ENCODE results near the gene EIPR1. TPM values are rescaled to one million over a fixed set of nuclear protein-coding genes. Genes with fewer than 3 reads are reported as not detected.

EIPR1 gene
- total RNA-seq, 2 experiments from 2014 or later: 33.6 to 35.1 TPM

DNA sequence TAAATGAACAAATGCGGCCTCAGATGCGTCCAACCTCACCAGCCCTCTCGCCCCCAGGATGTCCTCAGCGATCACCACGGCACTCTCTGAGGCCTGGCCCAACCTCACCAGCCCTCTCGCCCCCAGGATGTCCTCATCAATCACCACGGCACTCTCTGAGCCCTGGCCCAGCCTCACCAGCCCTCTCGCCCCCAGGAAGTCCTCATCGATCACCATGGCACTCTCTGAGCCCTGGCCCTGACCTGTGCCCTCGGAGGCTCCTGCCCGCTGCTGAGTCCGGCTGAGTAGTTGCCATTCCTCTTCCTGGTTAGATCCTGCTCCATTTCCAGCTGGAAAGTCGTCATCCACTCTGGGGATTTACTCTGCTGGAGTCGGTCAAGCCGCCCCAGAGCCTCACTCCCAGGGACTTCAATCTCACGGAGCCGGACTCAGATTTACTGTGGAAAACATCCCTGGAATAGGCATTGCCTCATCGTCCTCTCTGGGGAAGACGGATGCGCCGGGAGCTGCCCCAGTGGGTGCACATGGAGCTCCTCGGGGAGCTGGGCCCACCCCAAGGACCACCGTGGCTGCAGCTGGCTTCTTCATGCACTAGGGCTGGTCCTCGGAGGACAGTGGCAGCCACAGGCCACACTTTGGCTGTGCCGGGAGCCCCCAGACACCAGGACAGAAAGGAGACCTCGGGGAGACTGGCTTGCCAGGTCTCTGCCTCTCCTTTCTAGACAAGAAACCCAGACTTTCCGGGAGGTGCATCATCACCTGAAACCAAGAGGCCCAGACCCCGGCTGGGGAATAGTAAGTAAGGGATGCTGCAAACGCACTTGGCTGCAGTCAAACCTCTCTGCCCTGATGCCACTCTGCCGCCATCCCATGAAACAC lies 230.6 kb downstream of the EIPR1 start:
- no peaks in the 10 kb centered on the region for H3K27me3 Mint-ChIP-seq (ENCODE audit: low read depth)
- peaks cover 11% of the 10 kb centered on the region for H3K9me3 Mint-ChIP-seq
- H3K36me3 Mint-ChIP-seq (ENCODE audit: low read depth): peaks cover 15% of the 10 kb centered on the region
- intact Hi-C loops (cut with micrococcal nuclease): no loop called here
- H3K27ac Mint-ChIP-seq: no peak overlapping the region
- CTCF ChIA-PET: no interaction called here
- no peaks in the 10 kb centered on the region for H3K4me1 Mint-ChIP-seq (ENCODE audit: low read depth)
- no peak overlapping the region for H3K4me3 Mint-ChIP-seq
- DNase-seq: no peak

GRCh38 chr2:3146175-3146574 lies 231.4 kb downstream of the EIPR1 start:
- DNase-seq: no peak
- Mint-ChIP-seq H3K4me3 (no peak overlapping the region), H3K9me3 (peaks cover 4% of the 10 kb centered on the region), H3K27ac (no peak overlapping the region), H3K4me1 (ENCODE audit: low read depth) (no peaks in the 10 kb centered on the region), H3K36me3 (ENCODE audit: low read depth) (peaks cover 7% of the 10 kb centered on the region), H3K27me3 (ENCODE audit: low read depth) (no peaks in the 10 kb centered on the region)
- CTCF ChIA-PET: no interaction called here
- intact Hi-C loops (cut with micrococcal nuclease): no loop called here

DNA sequence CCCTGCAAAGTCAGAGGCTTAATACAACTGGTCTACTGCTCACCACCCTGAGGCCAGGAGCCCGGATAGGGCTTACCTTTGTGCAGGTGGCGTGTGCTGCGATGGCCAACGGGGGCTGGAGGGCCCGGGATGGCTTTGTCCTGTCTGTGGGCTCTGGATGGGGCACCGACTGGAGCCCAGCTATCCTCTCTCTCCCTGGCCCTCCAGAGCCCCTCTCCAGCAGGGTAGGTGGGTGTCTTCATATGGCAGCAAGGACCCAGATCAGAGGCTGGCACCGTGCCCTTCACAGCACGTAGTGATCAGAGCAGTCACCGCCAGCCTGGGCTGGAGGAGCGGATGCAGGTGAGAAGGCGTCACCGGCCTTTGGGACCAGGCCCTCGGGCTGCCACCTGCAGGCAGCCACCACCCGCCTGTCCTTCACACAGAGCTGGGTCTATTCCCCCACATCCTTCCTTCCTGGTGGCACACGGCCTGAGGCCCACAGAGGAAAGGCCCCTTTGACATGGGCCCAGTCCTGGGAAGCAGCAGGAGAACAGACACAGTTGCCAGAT lies 232.1 kb downstream of the EIPR1 start:
- H3K4me1 Mint-ChIP-seq (ENCODE audit: low read depth): no peaks in the 10 kb centered on the region
- no peaks in the 10 kb centered on the region for H3K9me3 Mint-ChIP-seq
- peak overlapping the region; percentile 18 for H3K27ac Mint-ChIP-seq
- no peak overlapping the region for H3K4me3 Mint-ChIP-seq
- CTCF ChIA-PET: no interaction called here
- intact Hi-C loops (cut with micrococcal nuclease): no loop called here
- no peaks in the 10 kb centered on the region for H3K27me3 Mint-ChIP-seq (ENCODE audit: low read depth)
- DNase-seq: no peak
- H3K36me3 Mint-ChIP-seq (ENCODE audit: low read depth): peaks cover 1% of the 10 kb centered on the region

DNA sequence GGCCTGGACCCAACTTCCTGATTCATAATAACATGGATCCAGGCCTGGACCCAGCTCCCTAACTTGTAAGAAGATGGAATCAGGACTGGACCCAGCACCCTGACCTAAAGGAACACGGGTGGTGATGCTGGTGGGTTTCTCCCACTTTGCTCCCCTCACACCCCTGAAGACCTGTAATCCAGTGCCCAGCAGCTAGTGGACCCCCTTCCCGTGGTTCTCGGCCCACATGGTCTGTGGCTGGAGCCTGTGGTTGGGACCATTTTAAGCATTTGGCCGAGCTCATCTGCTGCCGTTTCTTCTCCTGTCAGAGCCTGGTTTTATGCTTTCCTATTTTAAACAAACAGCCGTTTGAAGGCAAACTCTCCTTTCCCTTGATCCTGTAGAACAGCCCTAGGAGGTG lies 232.8 kb downstream of the EIPR1 start:
- CTCF ChIA-PET: no interaction called here
- Mint-ChIP-seq H3K4me1 (ENCODE audit: low read depth) (no peaks in the 10 kb centered on the region), H3K27me3 (ENCODE audit: low read depth) (no peaks in the 10 kb centered on the region), H3K4me3 (no peak overlapping the region), H3K27ac (no peak overlapping the region), H3K36me3 (ENCODE audit: low read depth) (no peaks in the 10 kb centered on the region), H3K9me3 (no peaks in the 10 kb centered on the region)
- no peak for DNase-seq
- intact Hi-C loops (cut with micrococcal nuclease): no loop called here

DNA sequence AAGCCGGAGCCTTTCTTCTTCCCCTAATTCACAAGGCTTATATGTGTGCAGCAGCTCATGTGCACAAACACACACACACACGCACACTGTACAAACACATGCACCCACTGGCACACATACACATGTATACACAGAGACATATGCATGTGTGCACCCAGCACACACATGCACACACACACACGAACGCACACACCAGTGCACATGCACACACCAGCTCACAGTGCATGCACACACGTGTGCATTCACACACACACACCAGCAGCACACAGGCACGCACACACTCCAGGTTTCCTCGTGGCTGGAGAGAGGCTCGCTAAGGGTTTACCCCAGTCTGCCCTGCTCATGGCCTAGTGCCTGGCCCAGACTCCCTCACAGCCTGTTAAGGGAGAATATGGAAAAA lies 234.0 kb downstream of the EIPR1 start:
- Mint-ChIP-seq H3K4me1 (ENCODE audit: low read depth) (no peaks in the 10 kb centered on the region), H3K9me3 (no peaks in the 10 kb centered on the region), H3K36me3 (ENCODE audit: low read depth) (no peaks in the 10 kb centered on the region), H3K27ac (no peak overlapping the region), H3K27me3 (ENCODE audit: low read depth) (no peaks in the 10 kb centered on the region), H3K4me3 (no peak overlapping the region)
- CTCF ChIA-PET: no interaction called here
- DNase-seq: no peak
- intact Hi-C loops (cut with micrococcal nuclease): no loop called here

- Mint-ChIP-seq H3K4me1 (ENCODE audit: low read depth) (no peaks in the 10 kb centered on the region), H3K36me3 (ENCODE audit: low read depth) (no peaks in the 10 kb centered on the region), H3K9me3 (no peaks in the 10 kb centered on the region), H3K27ac (no peak overlapping the region), H3K4me3 (no peak overlapping the region), H3K27me3 (ENCODE audit: low read depth) (no peaks in the 10 kb centered on the region)
- no peak for DNase-seq
- intact Hi-C loops (cut with micrococcal nuclease): no loop called here
- CTCF ChIA-PET: no interaction called here
Observed at GRCh38 chr2:3142961-3143571, 234.6 kb downstream of the EIPR1 start.

- Mint-ChIP-seq H3K4me3 (no peak overlapping the region), H3K36me3 (ENCODE audit: low read depth) (no peaks in the 10 kb centered on the region), H3K9me3 (no peaks in the 10 kb centered on the region), H3K27me3 (ENCODE audit: low read depth) (no peaks in the 10 kb centered on the region), H3K4me1 (ENCODE audit: low read depth) (no peaks in the 10 kb centered on the region), H3K27ac (no peak overlapping the region)
- CTCF ChIA-PET: no interaction called here
- intact Hi-C loops (cut with micrococcal nuclease): no loop called here
- DNase-seq: no peak
Observed at GRCh38 chr2:3142210-3142609, 235.4 kb downstream of the EIPR1 start.

DNA sequence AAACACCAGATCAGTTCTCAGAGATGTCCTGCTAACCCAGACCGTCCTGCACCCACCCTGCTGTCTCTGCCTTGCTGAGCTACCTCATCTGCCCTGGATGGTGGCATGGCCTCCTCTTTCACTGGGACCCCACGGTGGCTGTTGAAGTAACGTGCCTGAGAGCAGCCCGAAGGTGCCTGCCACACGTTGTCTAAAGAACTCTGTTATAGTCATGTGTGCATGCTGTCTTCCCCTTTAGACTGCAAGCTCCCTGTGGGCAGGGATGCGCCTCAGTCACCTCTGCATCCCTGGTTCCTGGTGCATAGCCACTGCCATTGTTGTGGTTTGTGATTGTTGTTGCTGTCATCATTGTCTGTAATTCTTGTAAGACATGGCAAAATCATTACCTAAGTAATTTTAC lies 235.9 kb downstream of the EIPR1 start:
- H3K27ac Mint-ChIP-seq: no peak overlapping the region
- no peak overlapping the region for H3K4me3 Mint-ChIP-seq
- H3K36me3 Mint-ChIP-seq (ENCODE audit: low read depth): no peaks in the 10 kb centered on the region
- no peaks in the 10 kb centered on the region for H3K27me3 Mint-ChIP-seq (ENCODE audit: low read depth)
- H3K4me1 Mint-ChIP-seq (ENCODE audit: low read depth): no peaks in the 10 kb centered on the region
- intact Hi-C loops (cut with micrococcal nuclease): no loop called here
- no peaks in the 10 kb centered on the region for H3K9me3 Mint-ChIP-seq
- CTCF ChIA-PET: no interaction called here
- DNase-seq: no peak

DNA sequence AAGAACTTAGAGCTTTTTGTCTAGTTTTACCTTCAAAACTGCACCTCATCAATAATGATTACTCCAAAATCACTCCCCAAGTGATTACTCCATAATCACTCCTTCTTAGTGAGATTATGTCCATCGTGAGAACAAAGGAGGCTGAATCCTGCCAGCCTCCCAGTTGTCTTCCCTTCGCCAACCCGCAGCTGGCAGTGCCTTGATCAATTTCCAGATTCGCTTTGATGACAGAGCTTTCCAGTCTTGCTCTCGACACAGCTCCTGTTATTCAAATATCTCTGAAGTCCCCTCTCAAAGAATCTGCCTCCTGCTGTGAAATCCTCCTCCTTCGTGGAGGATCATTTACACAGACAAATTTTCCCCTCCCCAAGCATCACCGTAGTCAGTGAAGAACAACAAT lies 237.7 kb downstream of the EIPR1 start:
- peaks cover 6% of the 10 kb centered on the region for H3K9me3 Mint-ChIP-seq
- DNase-seq: no peak
- peaks cover 2% of the 10 kb centered on the region for H3K36me3 Mint-ChIP-seq (ENCODE audit: low read depth)
- intact Hi-C loops (cut with micrococcal nuclease): no loop called here
- CTCF ChIA-PET: no interaction called here
- H3K27ac Mint-ChIP-seq: no peak overlapping the region
- H3K4me3 Mint-ChIP-seq: no peak overlapping the region
- H3K27me3 Mint-ChIP-seq (ENCODE audit: low read depth): no peaks in the 10 kb centered on the region
- no peaks in the 10 kb centered on the region for H3K4me1 Mint-ChIP-seq (ENCODE audit: low read depth)

Other genes starting within 250 kb of the EIPR1 start
- gene TRAPPC12, start 1.9 kb upstream of the EIPR1 start, total RNA-seq: 10 to 100 TPM; 44.3 to 45.8 TPM
- gene ADI1, start 141.7 kb upstream of the EIPR1 start, total RNA-seq: 10 to 100 TPM; 45.6 to 49.8 TPM
- gene RNASEH1, start 180.5 kb upstream of the EIPR1 start, total RNA-seq: 10 to 100 TPM; 23.0 to 24.0 TPM
- 1,000 to 10,000 TPM; 1,982 to 2,051 TPM for gene RPS7, start 197.4 kb upstream of the EIPR1 start, total RNA-seq
- under 1 TPM in 1 of 2 experiments, not detected in 1; 0.15 TPM for gene COLEC11, start 217.3 kb upstream of the EIPR1 start, total RNA-seq